Mucosa of gallbladder (tissue), 1 donor: ENCODE measurements around the gene NPDC1. TPM values are rescaled to one million over a fixed set of nuclear protein-coding genes. Genes with fewer than 3 reads are reported as not detected.
"Not testable (repeated sequence)": the region's sequence is repeated elsewhere in the genome, so short reads cannot be mapped to it uniquely, and the experiment has no call there.

Source experiments
- DNase-seq: peaks from one replicate; pipeline ENCODE4 v3.0.0-alpha.2; 2020; ENCODE audit warnings: low spot score
- total RNA-seq: library from RNA; stranded (reverse); gene quantifications from one replicate; pipeline ENCODE4 v1.2.1, GENCODE V29; 2021
- donor health status: DM: no; HTN: no; CAD: no.

NPDC1 gene
- total RNA-seq, 1 donor from 2014 or later, result 376 TPM

GRCh38 chr9:137074657-137075274, 28.8 kb upstream of the NPDC1 start:
- no peak for DNase-seq

- DNase-seq, result no peak
Measured at GRCh38 chr9:137073992-137074399, 28.0 kb upstream of the NPDC1 start.

- DNase-seq, result no peak
Measured at GRCh38 chr9:137071282-137071681, 25.3 kb upstream of the NPDC1 start.

GRCh38 chr9:137070906-137071275, 24.9 kb upstream of the NPDC1 start:
- no peak for DNase-seq

- DNase-seq, result peak; percentile 88
Measured at GRCh38 chr9:137070201-137070905, 24.4 kb upstream of the NPDC1 start, which contains the start of gene SAPCD2. SAPCD2 (minus strand) TSS chr9:137070557; CDS start chr9:137070460, 97 bp downstream.

- DNase-seq, result no peak
Measured at GRCh38 chr9:137069508-137070091, 23.6 kb upstream of the NPDC1 start.

- DNase-seq, result no peak
Measured at GRCh38 chr9:137068539-137069507, 22.8 kb upstream of the NPDC1 start.

- peak; percentile 82 for DNase-seq
Measured at GRCh38 chr9:137067860-137068538, 22.0 kb upstream of the NPDC1 start.

GRCh38 chr9:137066096-137066861, 20.3 kb upstream of the NPDC1 start:
- no peak for DNase-seq

- DNase-seq, result no peak
Measured at GRCh38 chr9:137065336-137065967, 19.5 kb upstream of the NPDC1 start.

- no peak for DNase-seq
Measured at GRCh38 chr9:137064880-137065164, 18.8 kb upstream of the NPDC1 start.

GRCh38 chr9:137064027-137064879, 18.3 kb upstream of the NPDC1 start:
- peak; percentile 59 for DNase-seq

GRCh38 chr9:137063311-137064026, 17.5 kb upstream of the NPDC1 start:
- DNase-seq, result no peak

- DNase-seq, result not testable (repeated sequence)
Measured at GRCh38 chr9:137062798-137063197, 16.8 kb upstream of the NPDC1 start.

- no peak for DNase-seq
Measured at GRCh38 chr9:137062384-137062783, 16.4 kb upstream of the NPDC1 start.

- DNase-seq, result no peak
Measured at GRCh38 chr9:137058521-137059234, 12.7 kb upstream of the NPDC1 start.

GRCh38 chr9:137057545-137057944, 11.6 kb upstream of the NPDC1 start:
- no peak for DNase-seq
